ENCODE measurements around the gene TANC1. TPM values are rescaled to one million over a fixed set of nuclear protein-coding genes. Genes with fewer than 3 reads are reported as not detected.

Gene TANC1
- total RNA-seq, 2 donors from 2014 or later, result 51.8 to 58.9 TPM

DNA sequence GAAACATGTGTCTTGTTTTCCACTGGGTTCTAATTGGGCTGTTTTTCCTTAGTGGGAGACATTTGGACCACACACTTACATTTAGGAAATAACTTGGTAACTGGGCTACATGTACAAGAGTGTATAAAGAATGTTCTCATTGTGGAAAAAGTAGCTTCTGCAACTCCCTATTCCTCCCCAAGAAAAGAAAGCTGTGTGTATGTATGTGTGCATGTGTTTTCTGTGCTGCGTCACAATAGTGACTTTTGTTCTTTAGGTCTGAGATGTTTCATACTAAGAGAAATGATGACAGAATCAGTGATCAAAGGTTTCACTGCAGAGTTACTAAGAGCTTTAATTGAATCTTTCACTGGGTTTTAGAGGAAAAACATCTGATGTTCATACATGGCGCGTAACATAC lies 82.7 kb downstream of the TANC1 start:
- Histone ChIP-seq H3K9me3 (no peaks in the 10 kb centered on the region), H3K36me3 (no peaks in the 10 kb centered on the region), H3K27ac (peak overlapping the region in 1 of 2 donors; percentile 49), H3K27me3 (no peaks in the 10 kb centered on the region), H3K4me1 (peaks cover 0 to 77% of the 10 kb centered on the region in 2 donors), H3K4me3 (no peak overlapping the region)
- DNase-seq (ENCODE audit: low spot score), result no peak
- TF ChIP-seq, protein P1, sequence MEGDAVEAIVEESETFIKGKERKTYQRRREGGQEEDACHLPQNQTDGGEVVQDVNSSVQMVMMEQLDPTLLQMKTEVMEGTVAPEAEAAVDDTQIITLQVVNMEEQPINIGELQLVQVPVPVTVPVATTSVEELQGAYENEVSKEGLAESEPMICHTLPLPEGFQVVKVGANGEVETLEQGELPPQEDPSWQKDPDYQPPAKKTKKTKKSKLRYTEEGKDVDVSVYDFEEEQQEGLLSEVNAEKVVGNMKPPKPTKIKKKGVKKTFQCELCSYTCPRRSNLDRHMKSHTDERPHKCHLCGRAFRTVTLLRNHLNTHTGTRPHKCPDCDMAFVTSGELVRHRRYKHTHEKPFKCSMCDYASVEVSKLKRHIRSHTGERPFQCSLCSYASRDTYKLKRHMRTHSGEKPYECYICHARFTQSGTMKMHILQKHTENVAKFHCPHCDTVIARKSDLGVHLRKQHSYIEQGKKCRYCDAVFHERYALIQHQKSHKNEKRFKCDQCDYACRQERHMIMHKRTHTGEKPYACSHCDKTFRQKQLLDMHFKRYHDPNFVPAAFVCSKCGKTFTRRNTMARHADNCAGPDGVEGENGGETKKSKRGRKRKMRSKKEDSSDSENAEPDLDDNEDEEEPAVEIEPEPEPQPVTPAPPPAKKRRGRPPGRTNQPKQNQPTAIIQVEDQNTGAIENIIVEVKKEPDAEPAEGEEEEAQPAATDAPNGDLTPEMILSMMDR (IDR thresholded peaks at IDR 0.05), result no peak

DNA sequence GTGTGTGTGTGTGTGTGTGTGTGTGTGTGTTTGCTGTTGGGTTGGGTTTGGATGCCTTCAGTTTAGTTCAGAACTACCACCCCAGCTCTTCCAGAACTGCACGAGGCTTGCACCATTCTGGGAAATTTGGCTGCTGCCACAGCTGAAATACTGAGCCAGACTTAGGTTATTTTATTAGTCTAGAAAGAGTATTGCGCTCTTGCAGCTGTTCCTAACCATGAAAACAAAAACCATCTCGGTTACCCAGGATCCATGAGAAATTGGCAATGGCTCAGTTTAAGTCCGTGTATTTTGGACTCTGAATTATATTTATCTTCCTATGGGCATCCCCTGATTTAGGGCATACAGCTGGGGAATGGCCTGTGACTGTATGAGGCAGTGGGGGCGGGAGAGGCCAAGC lies 83.2 kb downstream of the TANC1 start:
- H3K4me1 ChIP-seq, result peaks cover 0 to 73% of the 10 kb centered on the region in 2 donors
- DNase-seq (ENCODE audit: low spot score), result no peak

GRCh38 chr2:159052157-159052601 lies 83.7 kb downstream of the TANC1 start:
- TF ChIP-seq, protein P1 (IDR thresholded peaks at IDR 0.05), result no peak
- Histone ChIP-seq H3K36me3 (no peaks in the 10 kb centered on the region), H3K4me1 (peaks cover 0 to 68% of the 10 kb centered on the region in 2 donors), H3K27me3 (no peaks in the 10 kb centered on the region), H3K9me3 (no peaks in the 10 kb centered on the region), H3K27ac (peak overlapping the region; percentile 9 to 49), H3K4me3 (no peak overlapping the region)
- DNase-seq (ENCODE audit: low spot score), result no peak

More for the DNA sequence above, 83.2 kb downstream of the TANC1 start:
- Histone ChIP-seq H3K9me3 (no peaks in the 10 kb centered on the region), H3K27ac (peak overlapping the region; percentile 9 to 49), H3K27me3 (no peaks in the 10 kb centered on the region), H3K36me3 (no peaks in the 10 kb centered on the region), H3K4me3 (no peak overlapping the region)
- TF ChIP-seq, protein P1 (IDR thresholded peaks at IDR 0.05), result no peak

DNA sequence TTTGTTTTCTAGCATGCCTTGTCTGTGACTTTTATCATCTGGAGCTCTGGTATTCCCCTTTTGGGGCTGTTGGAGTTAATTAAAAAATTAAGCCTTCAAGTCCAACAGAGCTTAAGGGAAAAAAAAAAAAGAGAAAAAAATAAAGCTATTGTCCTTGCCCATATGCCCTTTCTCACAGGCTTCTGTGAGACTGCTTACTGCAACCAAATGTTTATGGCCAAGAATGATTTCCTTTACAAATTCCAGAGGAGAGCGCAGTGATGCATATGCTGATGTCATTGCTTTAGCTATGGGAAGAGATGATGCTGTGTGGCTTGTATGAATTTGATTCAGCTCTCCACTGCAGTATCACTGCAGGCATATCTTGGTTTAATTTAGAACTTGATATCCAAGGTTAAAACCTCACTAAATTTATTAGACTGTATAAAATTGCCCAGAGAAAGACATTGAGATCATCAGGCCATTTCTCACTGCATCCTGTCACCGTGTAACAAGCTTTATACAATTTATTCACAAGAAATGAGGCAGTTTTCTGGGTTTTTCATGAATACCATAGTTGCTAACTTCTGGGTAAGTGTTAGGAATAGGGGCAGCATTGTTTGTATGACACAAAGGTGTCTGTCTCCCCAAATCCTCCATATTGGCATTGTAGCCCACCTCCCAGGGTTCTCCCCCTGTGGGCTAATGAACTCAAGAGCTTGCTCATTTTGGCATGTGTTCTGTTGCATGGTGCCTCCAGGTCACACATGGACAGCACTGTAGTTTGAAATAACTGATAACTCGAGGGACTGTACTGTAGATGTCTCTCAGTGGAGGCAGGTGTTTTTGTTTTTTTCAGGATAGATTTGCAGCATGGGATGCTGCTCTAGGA lies 85.0 kb downstream of the TANC1 start:
- no peak for DNase-seq (ENCODE audit: low spot score)
- TF ChIP-seq, protein P1 (IDR thresholded peaks at IDR 0.05), result no peak
- Histone ChIP-seq H3K4me3 (no peak overlapping the region), H3K27me3 (no peaks in the 10 kb centered on the region), H3K36me3 (no peaks in the 10 kb centered on the region), H3K27ac (peak overlapping the region in 1 of 2 donors; percentile 49), H3K9me3 (no peaks in the 10 kb centered on the region), H3K4me1 (peaks cover 0 to 62% of the 10 kb centered on the region in 2 donors)

DNA sequence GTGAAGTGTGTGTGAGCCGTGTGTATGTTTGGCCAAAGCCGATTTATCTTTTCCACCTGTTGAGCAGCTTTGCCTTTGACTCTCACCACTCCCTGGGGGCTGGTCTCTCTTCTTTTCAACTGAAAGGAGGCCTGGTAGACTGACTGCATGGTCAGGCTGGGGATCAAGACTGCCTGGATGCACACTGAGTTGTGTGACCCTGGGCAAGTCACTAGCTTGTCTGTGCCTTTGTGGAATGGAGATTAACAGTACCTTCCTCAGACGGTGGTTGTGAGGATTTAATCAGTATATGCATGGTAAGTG lies 85.5 kb downstream of the TANC1 start:
- H3K9me3 ChIP-seq, result no peaks in the 10 kb centered on the region
- TF ChIP-seq, protein P1 (IDR thresholded peaks at IDR 0.05), result no peak
- no peak for DNase-seq (ENCODE audit: low spot score)
- no peaks in the 10 kb centered on the region for H3K27me3 ChIP-seq
- no peaks in the 10 kb centered on the region for H3K36me3 ChIP-seq
- H3K27ac ChIP-seq, result peak overlapping the region in 1 of 2 donors; percentile 49
- no peak overlapping the region for H3K4me3 ChIP-seq
- peaks cover 0 to 62% of the 10 kb centered on the region in 2 donors for H3K4me1 ChIP-seq

Measured in right atrium auricular region (tissue), 2 donors.